Small intestine (tissue), 7 donors: Measurements from ENCODE around the gene NOL3. TPM values are rescaled to one million over a fixed set of nuclear protein-coding genes. Genes with fewer than 3 reads are reported as not detected.

Source experiments
- DNase-seq, 2 donors: peaks; one replicate each; pipeline versions ENCODE4 v3.0.0 to v3.0.0-alpha.2; 2013
- FAIRE-seq: peaks from 2 replicates; lab custom pipeline; 2012; peaks lifted over from hg19 to GRCh38; lab: Jason Lieb, UNC
- H3K27ac ChIP-seq, 3 donors: one replicate each; pipeline ENCODE4 v1.5.1; 2013; ENCODE audit warnings: low read length in 2 of 3, mild to moderate bottlenecking in 2 of 3, control low read depth in 1 of 3, inconsistent platforms in 1 of 3, low read depth in 1 of 3, moderate library complexity in 1 of 3
- H3K27me3 ChIP-seq, 3 donors: one replicate each; pipeline ENCODE4 v1.6.1; 2013; ENCODE audit warnings: low read length in 3 of 3, inconsistent platforms in 1 of 3; ENCODE audit not compliant: control insufficient read depth in 3 of 3, insufficient read depth in 3 of 3
- H3K36me3 ChIP-seq, 3 donors: one replicate each; pipeline ENCODE4 v1.6.1; 2013; ENCODE audit warnings: low read length in 3 of 3, inconsistent platforms in 1 of 3, low read depth in 1 of 3, mild to moderate bottlenecking in 1 of 3, moderate library complexity in 1 of 3; ENCODE audit not compliant: control insufficient read depth in 3 of 3, insufficient read depth in 2 of 3
- H3K4me1 ChIP-seq, 3 donors: one replicate each; pipeline ENCODE4 v1.6.1; 2013; ENCODE audit warnings: low read length in 2 of 3, inconsistent platforms in 1 of 3, low read depth in 1 of 3, mild to moderate bottlenecking in 1 of 3, moderate library complexity in 1 of 3; ENCODE audit not compliant: control insufficient read depth in 3 of 3, insufficient read depth in 2 of 3
- H3K4me3 ChIP-seq, 3 donors: one replicate each; pipeline ENCODE4 v1.5.1; 2013; ENCODE audit warnings: low read length in 3 of 3, control low read depth in 1 of 3, inconsistent platforms in 1 of 3, low read depth in 1 of 3, mild to moderate bottlenecking in 1 of 3, moderate library complexity in 1 of 3
- H3K9me3 ChIP-seq, 2 donors: one replicate each; pipeline ENCODE4 v1.6.1; 2013; ENCODE audit warnings: low read depth in 1 of 2, low read length in 1 of 2; ENCODE audit not compliant: control insufficient read depth in 2 of 2, insufficient read depth in 1 of 2
- WGBS, 3 donors: extraction: QIAGEN DNeasy Blood & Tissue Kit; methylation state at CpG; one replicate each; pipeline ENCODE4 v1.1.7; 2013; 5-methylcytosine and 5-hydroxymethylcytosine counted together
- polyA plus RNA-seq, 4 donors: library from polyadenylated mRNA; stranded (reverse) in 3 of 4; unstranded in 1 of 4; fragments of 200-250 nt in 3 of 4; fragments of 120-200 nt in 1 of 4; gene quantifications; one replicate each; pipeline versions ENCODE4 v1.2.1 to v1.2.3, GENCODE V29; 2013
- donor health status: healthy with polysubstance abuse.
- donor health status: control.
- donor health status: control.
- donor health status: Bipolar disorder and iron deficiency.
- donor health status: healthy.

Gene NOL3
- polyA plus RNA-seq, 4 donors: 4.5 to 17.1 (median 9.5) TPM

DNA sequence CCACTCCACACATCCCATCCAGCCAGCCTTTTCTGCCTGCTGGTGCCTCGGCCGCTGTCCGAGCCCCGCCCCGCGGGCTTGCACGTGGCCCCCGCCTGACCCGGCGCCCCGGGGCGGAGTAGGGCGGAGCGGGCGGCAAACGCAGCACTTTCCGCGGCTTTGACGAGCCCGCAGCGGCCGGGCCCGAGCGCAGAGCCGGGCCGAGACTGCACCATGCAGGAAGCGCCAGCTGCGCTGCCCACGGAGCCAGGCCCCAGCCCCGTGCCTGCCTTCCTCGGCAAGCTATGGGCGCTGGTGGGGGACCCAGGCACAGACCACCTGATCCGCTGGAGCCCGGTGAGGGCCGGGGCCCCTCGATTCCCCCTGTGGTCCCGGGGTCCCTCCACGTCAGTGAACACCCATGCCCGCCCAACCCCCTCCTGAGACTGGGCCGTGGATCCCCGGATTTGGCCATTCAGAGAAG, 5.7 kb upstream of the NOL3 start, which contains the start of gene HSF4:
Gene HSF4, plus strand, starts transcription at position 147 of the 463 bp plus-strand sequence. Its CDS starts 67 bp downstream, at position 214.
- peak within 1 kb of the TSS in 2 of 3 donors; percentile 23 for H3K4me3 ChIP-seq
- FAIRE-seq (no peak), DNase-seq (peak; percentile 61 to 71)
- 1 to 2% (median 2%) methylated on average over 34 to 41 of the region's 41 CpGs for WGBS, 3 donors
- peaks cover 4 to 49% (median 22%) of the 10 kb centered on the region in 3 donors for H3K4me1 ChIP-seq
- H3K9me3 ChIP-seq: no peaks in the 10 kb centered on the region
- H3K36me3 ChIP-seq: no peaks in the 10 kb centered on the region
- no peak within 1 kb of the TSS for H3K27ac ChIP-seq
- H3K27me3 ChIP-seq: peaks cover 10 to 90% (median 13%) of the 10 kb centered on the region in 3 donors

DNA sequence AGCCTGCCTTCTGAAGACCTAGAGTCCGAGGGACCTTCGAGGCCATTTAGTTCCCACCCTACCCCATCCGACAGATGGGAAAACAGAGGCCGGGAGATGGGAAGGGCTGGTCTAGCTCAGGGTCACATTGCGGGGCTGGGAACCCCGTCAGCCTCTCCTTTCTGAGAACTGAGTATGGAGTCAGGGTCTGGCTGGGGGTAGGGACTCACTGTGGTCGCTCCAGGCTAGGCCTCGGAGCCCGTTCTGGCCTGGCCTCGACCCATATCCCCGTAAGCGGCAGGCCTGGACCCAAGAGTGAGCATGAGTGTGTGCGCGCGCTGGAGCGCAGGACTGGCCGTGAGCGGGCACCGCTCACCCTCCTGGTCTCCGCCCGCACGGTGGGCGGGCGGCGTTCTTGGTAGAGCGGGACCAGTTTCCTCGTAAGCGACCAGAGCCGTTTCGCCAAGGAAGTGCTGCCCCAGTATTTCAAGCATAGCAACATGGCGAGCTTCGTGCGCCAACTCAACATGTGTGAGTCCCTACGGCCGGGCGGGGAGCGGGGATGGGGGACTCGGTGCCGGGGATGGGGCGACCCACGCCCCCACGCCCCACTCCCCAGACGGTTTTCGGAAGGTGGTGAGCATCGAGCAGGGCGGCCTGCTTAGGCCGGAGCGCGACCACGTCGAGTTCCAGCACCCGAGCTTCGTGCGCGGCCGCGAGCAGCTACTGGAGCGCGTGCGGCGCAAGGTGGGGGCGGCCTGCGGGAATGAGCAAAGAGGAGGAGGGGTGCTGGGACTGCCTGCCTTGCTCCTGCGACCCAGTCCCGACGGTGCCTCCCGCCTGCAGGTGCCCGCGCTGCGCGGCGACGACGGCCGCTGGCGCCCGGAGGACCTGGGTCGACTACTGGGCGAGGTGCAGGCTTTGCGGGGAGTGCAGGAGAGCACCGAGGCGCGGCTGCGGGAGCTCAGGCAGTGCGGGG, 4.9 kb upstream of the NOL3 start:
- no peaks in the 10 kb centered on the region for H3K36me3 ChIP-seq
- peaks cover 10 to 92% (median 13%) of the 10 kb centered on the region in 3 donors for H3K27me3 ChIP-seq
- no peak overlapping the region for H3K27ac ChIP-seq
- FAIRE-seq: no peak
- peak in 1 of 2 donors; percentile 62 for DNase-seq
- H3K9me3 ChIP-seq: no peaks in the 10 kb centered on the region
- WGBS, 3 donors: 6 to 13% (median 9%) methylated on average over 77 to 85 of the region's 85 CpGs
- H3K4me3 ChIP-seq: no peak overlapping the region
- H3K4me1 ChIP-seq: peaks cover 4 to 52% (median 28%) of the 10 kb centered on the region in 3 donors

DNA sequence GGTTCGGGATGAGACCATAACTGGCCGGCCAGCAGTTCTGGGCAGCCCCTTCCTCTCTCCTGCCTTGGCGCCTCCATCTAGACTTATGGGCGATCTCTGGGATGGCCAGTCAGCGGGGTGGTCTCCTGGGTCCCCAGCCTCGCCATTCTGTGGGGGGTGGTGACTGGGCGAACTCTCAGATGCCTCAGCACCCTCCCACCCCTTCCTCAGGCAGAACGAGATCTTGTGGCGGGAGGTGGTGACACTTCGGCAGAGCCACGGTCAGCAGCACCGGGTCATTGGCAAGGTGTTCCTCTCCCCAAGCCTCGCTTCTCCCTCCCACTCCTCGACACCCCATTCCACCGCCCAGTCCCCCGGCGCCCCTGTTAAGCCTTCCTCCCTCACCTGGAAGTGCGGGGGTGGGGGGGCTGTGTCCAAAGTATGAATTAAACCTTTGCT, 4.2 kb upstream of the NOL3 start:
- 23 to 40% (median 30%) methylated on average over 10 to 18 of the region's 18 CpGs for WGBS, 3 donors
- peaks cover 4 to 57% (median 28%) of the 10 kb centered on the region in 3 donors for H3K4me1 ChIP-seq

DNA sequence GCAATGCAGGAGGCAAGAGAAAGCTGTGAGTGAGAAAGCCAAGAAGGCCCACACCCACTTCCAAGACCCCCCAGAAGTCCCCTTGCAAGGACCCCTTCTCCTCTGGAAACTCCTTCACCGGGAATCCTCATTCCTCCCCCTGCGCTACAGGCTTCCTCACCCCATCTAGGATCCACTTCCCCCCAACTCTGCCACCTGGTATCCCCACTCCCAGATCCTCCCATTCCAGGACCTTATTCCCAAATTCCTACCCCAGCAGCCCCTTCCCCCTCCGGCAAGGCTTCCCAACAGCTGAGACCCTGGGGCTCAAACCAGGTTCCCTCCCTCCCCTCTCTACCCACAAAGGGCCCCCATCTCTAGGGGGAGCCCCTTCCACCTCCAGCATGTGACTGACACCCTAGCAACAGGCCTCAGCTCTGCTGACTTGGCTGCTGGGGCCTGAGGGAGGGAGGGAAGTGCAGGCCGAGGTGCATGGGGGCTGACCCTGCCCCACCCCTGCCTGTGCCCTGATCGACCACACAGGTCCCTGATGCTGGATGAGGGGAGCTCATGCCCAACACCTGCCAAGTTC, 3.7 kb upstream of the NOL3 start:
- WGBS, 3 donors: 79 to 81% (median 80%) methylated on average over 5 of the region's 5 CpGs
- H3K27me3 ChIP-seq: peaks cover 10 to 97% (median 13%) of the 10 kb centered on the region in 3 donors
- H3K36me3 ChIP-seq: no peaks in the 10 kb centered on the region
- no peaks in the 10 kb centered on the region for H3K9me3 ChIP-seq
- FAIRE-seq (no peak), DNase-seq (no peak)
- no peak overlapping the region for H3K4me3 ChIP-seq
- peaks cover 4 to 54% (median 28%) of the 10 kb centered on the region in 3 donors for H3K4me1 ChIP-seq
- no peak overlapping the region for H3K27ac ChIP-seq

More for the DNA sequence above, 4.2 kb upstream of the NOL3 start:
- no peaks in the 10 kb centered on the region for H3K36me3 ChIP-seq
- DNase-seq: no peak
- no peak for FAIRE-seq
- no peaks in the 10 kb centered on the region for H3K9me3 ChIP-seq
- no peak overlapping the region for H3K4me3 ChIP-seq
- no peak overlapping the region for H3K27ac ChIP-seq
- H3K27me3 ChIP-seq: peaks cover 10 to 97% (median 13%) of the 10 kb centered on the region in 3 donors

DNA sequence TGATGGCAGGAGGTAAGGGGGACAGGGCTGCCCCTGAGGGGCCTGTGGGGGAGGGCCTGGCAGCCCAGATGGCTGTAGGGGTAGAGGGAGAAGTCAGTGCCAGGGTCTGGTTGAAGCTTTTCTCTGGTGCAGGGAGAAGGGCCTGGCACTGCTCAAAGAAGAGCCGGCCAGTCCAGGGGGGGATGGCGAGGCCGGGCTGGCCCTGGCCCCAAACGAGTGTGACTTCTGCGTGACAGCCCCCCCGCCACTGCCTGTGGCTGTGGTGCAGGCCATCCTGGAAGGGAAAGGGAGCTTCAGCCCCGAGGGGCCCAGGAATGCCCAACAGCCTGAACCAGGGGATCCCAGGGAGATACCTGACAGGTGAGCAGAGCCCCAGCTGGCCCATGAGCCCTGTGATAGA, 2.8 kb upstream of the NOL3 start:
- Histone ChIP-seq H3K4me3 (no peak overlapping the region), H3K36me3 (no peaks in the 10 kb centered on the region), H3K9me3 (no peaks in the 10 kb centered on the region), H3K27ac (no peak overlapping the region), H3K27me3 (peaks cover 10 to 97% (median 13%) of the 10 kb centered on the region in 3 donors), H3K4me1 (peaks cover 4 to 50% (median 28%) of the 10 kb centered on the region in 3 donors)
- FAIRE-seq (no peak), DNase-seq (no peak)
- WGBS, 3 donors: 85 to 93% (median 89%) methylated on average over 6 to 7 of the region's 7 CpGs

DNA sequence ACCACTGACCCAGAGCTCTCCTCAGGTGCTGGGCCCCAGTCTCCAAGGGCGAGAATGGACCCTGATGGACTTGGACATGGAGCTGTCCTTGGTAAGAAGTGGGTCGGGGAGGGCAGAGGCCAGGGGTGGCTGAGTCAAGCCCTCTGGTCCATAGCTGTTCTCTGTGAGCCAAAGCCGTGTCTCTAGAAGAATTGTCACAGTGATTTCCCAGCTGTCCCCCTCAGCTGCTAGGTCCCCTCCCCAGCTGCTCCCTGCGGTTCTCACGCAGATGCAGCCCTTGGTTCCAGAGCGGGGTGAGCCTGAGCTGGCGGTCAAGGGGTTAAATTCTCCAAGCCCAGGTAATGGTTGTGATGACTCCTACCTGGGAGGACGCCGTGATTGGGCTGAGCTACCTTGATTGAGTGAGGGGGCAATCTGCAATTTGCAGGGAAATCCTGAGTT, 1.3 kb upstream of the NOL3 start:
- 52 to 67% (median 56%) methylated on average over 9 of the region's 9 CpGs for WGBS, 3 donors
- Histone ChIP-seq H3K4me1 (peaks cover 0 to 52% (median 24%) of the 10 kb centered on the region in 3 donors), H3K9me3 (no peaks in the 10 kb centered on the region), H3K27me3 (peaks cover 10 to 97% (median 13%) of the 10 kb centered on the region in 3 donors), H3K36me3 (no peaks in the 10 kb centered on the region), H3K4me3 (no peak overlapping the region), H3K27ac (no peak overlapping the region)
- DNase-seq (no peak), FAIRE-seq (no peak)

DNA sequence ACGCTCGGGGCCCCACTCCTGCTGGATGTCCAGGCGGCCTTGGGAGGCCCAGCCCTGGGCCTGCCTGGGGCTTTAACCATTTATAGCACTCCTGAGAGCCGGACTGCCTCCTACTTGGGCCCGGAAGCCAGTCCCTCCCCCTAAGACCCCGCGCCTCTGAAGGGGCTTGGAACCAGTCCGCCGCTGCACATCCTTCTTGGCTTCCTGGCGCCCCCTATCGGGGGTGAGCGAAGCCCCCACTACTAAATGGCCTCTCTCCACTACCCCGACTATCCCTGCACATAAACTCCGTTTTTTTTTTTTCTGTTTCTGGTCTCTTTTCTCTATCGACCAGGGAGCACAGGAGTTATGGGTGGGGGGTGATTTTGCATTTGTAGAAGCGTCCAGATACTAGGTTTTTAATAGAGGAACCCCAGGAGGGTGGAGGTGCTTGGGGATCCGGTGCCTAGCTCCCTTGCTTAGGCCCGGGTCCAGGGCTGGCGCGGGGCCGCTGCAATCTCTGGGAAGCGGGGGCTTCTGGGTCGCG, 633 bp upstream of the NOL3 start:
- peak overlapping the region in 2 of 3 donors; percentile 3 to 20 for H3K4me3 ChIP-seq
- FAIRE-seq: no peak

More for the DNA sequence above, 633 bp upstream of the NOL3 start:
- no peaks in the 10 kb centered on the region for H3K36me3 ChIP-seq
- H3K27me3 ChIP-seq: peaks cover 7 to 98% (median 10%) of the 10 kb centered on the region in 3 donors
- peaks cover 0 to 52% (median 18%) of the 10 kb centered on the region in 3 donors for H3K4me1 ChIP-seq
- no peaks in the 10 kb centered on the region for H3K9me3 ChIP-seq
- DNase-seq: peak in 1 of 2 donors; percentile 41
- H3K27ac ChIP-seq: peak overlapping the region in 2 of 3 donors; percentile 32 to 66
- 6 to 16% (median 14%) methylated on average over 23 to 24 of the region's 24 CpGs for WGBS, 3 donors
